RCC 7860 (cell line): ENCODE data around the gene NRAP.

ENCODE experiments used
- DNase-seq: peaks from one replicate; pipeline ENCODE4 v3.0.0-alpha.2; 2015; ENCODE audit warnings: low spot score
- FAIRE-seq: peaks from 2 replicates; lab custom pipeline; 2012; peaks lifted over from hg19 to GRCh38; lab: Jason Lieb, UNC

NRAP gene

DNA sequence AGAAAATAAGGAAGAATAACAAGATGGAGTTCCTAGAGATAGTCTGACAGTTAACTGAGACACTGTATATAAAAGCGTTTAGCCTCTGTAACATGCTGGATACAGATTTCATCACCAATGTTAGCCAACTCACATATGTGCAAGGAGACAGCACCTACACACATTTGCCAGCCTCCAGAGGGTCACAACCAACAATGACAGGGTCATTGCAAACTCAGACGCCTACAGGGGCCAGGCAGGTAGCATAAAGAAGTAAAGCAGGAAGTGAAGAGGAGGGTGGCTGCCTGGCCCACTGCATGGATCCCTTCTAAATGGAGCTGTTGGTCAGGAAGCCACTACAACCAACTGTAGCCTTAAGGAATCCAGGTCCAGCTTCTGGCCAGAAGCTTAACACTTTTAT lies 50.4 kb downstream of the NRAP start:
- no peak for DNase-seq
- no peak for FAIRE-seq

DNA sequence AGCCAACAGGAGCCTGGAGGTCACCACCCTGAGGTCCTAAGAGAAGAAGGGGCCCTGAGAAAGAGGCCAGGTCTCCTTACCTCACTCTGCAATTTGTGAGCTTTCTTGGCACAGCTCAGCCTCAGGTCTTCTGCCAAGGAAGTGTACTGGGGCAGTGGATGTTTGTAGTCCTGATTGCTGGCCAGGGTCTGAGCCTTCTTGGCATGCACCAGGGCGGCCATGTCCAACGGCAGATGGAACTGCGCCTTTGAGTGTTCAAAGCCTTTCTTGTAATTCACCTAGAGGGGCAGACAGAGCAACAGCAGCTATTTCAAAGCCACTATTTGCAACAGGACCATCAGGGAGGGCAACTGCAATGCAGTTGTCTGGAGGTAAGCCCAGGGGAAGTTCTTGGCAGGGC lies 51.7 kb downstream of the NRAP start:
- no peak for FAIRE-seq
- no peak for DNase-seq

DNA sequence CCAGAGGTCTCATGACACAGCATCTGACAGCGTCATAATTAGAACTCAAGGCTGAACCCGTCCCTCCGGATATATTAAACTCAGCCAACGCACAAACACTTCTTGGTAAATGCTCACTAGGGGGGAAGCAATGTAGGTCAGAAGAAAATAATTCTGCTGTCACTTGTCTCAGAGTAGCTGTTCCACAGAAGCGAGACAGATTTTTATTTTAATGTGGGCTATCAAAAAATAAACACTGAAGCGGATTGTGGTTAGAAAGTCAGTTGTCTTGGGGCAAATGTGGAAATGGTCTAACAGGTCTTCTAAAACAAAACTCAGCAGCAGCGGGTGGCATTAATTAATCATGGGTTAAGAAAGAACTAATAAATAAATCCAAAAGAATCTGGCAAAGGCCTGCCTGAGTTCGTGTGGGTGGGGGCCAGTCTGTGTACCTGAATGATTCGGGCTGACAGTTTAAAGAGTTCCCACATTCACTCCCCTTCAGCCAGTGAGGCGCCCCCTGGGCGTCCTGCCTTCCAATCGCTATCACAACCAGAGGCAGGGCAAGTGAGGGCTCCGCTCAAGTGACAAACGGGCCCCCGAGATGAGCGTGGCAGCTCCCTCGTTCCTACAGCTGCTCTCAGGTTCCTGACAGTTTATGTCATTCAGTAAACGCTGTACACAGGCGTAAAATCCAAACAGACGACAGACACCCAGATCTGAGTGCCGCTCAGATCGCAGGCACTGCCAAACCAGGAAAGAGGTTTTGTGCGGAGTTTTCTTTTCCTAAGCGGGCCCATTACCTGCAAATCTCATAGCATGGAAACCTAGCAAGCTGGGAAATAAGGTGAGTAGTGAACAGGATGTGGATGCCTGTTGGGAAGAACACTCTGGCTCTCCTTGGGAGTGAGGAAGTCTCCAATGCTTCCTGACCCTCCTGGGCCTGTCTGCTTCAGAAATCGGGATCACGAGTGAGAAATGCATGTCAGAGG lies 52.9 kb downstream of the NRAP start:
- no peak for DNase-seq

DNA sequence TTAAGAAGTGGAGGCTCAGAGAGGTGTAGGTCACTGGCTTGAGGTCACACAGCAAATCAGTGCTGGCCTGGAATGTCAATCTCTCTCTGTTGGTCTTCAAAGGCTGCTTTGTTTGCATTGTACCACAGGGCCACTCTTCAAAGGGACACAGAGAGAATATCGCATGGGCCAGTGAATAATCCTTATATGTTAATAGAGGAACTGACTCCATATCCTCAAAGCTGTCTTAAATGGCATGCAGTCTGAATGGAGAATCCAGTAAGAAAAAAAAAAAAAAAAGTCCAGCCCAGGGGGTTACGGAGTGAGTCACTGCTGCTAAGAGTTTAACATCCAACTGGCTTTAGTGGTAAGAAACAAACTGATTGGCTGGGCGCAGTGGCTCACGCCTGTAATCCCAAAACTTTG lies 54.1 kb downstream of the NRAP start:
- FAIRE-seq (no peak), DNase-seq (peak; percentile 12)

More for the DNA sequence above, 52.9 kb downstream of the NRAP start:
- no peak for FAIRE-seq

DNA sequence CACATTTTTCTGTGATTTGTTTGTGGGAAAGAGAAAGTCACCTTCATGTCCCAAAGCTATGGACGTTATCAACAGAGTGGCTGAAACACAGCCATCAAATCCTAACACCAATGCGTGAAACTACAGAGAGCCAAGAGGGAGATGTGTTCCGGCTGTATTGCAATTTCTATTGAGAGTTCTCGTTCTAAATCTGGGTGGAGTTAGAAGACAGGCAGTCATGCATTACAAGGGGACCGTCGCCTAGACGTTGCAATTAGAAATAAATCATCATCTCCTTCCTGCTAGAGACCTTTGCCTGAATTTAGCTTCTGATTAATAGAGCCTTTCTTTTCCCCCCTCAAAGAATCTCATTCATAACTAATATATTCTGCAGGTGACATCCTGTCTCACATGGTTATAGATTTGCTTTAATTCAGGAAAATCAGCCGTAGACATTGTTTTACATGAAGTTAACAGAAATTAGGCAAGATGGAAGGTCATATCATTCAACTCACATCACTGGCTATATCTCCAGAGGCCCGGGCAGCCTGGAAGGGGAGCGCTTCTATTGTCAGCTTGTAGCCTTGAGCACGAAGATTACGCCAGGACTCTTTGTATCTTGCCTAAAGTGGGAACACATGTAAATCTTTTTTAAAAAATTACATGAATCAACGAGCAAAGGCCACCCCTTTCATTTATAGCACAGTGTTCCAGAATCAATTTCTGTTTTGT lies 58.4 kb downstream of the NRAP start:
- DNase-seq (no peak), FAIRE-seq (no peak)

DNA sequence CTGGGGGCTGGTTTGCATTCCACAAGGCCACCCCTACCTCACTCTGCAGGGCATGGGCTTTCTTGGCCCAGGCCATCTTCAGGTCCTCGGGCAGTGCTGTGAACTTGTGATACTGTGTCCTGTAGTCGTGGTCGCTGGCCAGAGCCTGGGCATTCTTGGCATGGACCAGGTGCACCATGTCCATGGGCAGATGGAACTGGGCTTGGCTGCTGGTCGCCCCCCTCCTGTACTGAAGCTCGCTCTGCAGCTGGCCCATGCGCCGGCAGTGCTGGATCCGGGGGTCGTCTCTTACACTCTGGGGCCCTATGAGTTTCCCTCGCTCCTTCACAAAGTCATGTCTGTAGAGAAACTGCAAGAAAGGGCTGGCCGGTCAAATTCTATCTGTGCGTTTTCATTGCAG lies 59.3 kb downstream of the NRAP start:
- DNase-seq, result no peak
- FAIRE-seq, result no peak

DNA sequence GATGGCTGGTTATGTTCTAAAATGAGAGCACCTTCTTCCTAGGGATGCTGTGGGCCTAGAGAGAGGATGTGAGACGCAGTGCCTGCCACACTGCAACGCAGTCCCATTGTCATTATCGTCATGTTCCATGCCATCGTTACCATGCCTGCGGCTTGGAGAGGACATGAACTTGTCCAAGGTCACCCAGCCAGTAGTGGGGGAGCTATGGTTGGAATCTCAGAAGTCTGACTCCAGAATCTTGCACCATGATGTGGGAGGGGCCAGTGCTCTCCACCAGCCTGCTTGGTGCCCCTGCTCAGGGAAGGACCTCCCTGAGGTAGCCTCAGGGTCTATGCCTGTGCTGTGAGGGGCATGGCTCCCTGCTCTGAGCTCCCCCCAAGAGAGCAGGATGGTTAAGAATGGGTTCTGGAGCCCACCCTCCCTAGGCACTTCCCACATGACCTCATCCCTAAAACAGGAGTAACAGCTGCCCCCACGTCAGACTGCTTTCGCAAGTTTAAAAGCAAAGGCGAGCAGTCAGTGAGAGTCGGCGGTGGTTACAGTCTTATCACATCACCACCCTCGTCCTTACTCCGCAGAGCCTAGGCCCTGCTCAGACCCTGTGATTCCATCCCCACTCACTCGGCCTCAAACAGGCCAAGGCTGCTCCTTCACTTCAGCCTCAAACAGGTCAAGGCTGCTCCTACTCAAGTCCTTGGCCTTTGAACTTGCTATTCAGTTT lies 60.6 kb downstream of the NRAP start:
- FAIRE-seq (no peak), DNase-seq (no peak)

DNA sequence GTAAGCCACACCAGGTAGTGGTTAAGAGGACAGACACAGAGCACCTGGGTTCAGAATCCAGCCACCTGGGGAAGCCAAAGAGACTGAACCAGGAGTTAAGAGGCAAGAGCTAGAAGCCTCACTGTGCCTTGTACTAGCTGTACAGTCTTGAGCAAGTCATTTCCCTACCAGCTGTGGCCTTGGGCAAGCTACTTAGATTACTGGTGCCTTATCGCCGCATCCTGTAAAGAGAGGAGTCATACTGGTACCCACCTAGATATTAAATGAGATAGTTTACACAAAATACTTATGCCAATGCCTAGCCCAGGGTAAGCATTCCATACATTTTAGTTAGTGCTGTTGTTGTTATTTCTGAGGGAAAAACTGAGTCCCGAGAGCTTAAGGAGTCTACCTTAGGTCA lies 63.3 kb downstream of the NRAP start:
- DNase-seq, result no peak
- FAIRE-seq, result no peak

DNA sequence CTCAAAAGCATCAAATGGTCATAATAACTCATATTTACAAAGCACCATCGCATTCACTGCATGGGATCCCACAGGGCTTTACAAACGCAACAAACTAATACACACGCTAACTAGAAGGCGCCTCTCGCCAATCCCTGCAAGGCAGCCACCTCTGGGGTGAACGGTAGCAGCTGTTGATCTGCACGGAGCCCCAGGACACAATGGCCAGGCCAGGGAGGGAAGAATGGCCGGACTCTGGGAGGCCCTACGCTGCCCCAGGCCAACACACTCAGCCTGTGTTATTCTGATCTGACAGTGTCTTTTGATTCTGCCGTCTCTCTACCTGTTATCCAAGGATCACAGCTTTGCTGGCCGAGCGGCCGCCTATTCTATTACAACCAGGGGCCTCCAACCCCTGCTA lies 69.2 kb downstream of the NRAP start:
- no peak for DNase-seq
- no peak for FAIRE-seq

DNA sequence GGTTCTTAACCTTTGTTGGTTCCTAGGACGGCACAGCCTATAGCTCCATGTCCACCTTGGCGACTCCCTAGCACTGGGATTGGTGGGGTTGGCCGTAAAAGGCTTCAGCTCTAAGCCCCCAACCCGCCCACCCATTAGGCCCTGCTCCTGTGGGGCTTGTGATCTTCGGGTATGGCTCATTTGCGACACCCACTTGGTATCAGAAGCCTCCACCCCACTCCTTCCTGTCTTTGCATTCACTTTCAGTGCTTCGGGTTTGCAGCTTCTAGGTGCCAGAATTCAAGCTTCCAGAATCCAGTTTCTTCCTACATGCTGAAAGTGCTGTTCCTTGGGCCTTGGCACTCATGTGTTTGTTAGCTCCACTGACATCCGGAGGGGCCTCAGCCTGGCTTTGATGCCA lies 71.5 kb downstream of the NRAP start:
- FAIRE-seq (no peak), DNase-seq (no peak)

DNA sequence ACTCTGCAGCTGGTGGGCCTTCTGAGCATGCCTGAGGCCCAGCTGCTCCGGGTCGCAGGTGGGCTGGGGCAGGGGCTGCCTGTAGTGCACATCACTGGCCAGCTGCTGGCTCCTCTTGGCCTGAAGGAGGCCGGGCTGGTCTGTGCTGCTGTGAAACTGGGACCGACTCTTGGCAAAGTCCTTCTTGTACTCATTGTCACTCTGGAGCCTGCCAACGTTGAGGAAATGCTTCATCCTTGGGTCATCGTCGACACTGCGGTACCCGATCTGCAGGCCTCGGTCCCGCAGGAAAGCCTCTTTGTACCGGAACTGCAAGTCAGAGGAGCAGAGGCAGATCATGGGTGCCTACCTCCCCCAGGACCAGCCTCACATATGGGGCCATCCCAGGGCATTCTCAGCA lies 73.3 kb downstream of the NRAP start:
- FAIRE-seq (no peak), DNase-seq (no peak)

DNA sequence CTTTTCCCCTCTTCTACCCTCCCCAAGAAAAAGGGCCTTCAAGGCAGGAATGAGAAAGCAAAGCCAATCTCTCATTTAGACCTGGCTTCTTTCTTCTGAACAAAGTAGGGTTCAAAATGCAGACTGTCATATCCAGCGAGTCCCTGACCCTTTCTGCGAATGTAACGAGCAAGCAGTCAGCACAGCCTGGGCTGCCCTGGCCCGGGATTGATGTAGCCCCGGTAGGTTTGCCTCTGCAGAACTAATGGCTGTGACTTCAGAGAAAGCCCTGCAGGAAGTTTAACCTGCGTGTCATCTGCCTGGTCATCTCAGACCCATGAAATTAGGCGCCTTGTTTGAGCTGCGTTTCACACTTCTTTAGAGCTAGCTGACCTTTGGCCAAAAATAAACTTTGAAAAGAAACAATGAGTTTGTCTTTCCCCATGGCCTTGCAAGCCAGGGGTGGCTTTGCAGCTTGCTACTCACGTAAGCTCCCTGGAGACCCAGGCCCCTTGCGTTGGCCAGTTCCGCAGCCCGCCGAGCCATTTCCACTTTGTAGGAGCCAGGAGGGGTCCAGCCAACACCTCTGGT lies 74.6 kb downstream of the NRAP start:
- FAIRE-seq, result no peak
- no peak for DNase-seq

DNA sequence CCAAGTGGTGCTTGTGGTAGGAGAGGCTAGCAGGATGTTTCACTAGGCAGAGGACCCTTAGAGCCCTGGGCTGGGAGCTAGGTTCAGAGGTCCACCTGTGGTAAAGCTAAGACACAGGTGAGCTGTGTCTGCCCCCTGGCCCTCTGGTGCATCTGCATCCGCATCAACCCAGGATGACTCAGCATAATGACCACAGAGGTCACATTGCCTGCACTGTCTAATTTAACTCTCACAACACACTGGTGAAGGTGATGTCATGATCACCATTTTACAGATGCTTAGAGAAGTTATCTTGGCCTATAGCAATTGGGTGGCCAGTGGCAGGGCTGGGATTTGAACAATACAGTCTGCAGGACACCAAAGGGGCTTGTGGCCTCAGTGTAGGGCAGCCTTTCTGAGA lies 77.9 kb downstream of the NRAP start:
- DNase-seq (no peak), FAIRE-seq (no peak)

DNA sequence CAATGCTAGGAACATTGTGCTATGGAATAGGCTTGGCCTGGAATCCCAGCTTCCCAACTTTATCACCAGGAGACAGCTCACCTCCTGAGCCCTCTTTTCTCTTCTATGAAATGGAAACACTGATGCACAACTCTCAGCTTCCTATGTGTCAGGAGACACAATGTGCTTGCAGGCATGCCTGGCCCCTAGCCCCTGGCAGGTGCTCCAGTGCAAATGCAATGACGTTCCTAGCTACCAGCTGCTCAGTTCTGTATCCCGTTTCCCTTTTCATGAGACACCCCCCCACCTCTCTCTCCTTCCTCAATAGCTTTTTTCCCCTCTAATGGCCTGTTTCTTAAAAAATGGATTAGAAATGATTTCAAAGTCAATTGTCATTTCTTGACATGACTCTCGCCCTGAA lies 80.3 kb downstream of the NRAP start:
- no peak for DNase-seq
- FAIRE-seq, result no peak

DNA sequence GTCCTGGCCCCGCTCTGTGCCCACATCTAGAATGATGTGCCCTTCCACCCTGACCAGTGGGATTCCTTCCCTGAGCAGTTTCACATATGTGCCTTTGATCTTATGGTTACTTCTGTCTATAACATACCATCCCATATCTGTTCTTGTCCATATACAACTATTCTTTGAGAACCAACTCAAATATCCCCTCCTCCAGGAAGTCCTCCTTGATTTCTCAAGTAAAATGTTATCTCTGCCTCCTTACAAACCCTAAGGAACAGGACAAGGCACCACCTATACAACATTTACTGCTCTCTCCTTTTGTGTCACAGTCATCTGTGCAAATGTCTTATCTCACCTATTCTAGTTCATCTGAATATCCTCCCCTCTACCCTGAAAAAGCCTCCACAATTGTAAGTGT lies 82.7 kb downstream of the NRAP start:
- DNase-seq (no peak), FAIRE-seq (no peak)

DNA sequence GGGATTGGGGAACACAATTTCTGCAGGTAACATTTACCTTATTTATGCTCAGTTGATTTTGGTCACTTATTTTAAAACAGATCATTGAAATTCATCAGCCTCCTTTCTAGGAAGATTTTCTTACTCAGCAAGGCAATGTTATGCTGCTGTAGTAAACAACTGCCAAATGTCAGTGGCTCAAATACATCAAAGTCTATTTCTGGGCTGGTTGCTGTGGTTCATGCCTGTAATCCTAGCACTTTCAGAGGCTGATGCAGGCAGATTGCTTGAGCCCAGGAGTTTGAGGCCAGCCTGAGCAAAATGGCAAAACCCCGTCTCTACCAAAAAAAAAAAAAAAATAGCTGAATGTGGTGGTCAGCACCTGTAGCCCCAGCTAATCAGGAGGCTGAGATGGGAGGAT lies 85.1 kb downstream of the NRAP start:
- no peak for FAIRE-seq
- no peak for DNase-seq

DNA sequence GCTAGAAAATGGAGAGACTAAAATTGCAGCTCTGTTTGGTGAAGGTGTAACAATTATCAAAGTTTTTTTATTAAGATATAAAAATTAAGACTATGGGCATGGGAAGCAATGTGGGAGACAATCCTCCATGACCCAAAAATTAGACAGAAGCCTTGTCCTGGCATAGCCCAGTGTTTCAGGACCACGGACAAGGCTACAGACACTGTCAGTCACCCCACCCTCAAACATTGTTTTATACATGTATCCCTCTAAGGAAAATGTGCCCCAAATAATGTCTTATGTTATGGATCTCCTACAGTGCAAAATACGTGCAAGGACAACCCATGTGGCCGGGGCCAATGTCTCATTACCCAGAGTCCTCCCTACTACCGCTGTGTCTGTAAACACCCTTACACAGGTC lies 87.0 kb downstream of the NRAP start:
- no peak for FAIRE-seq

DNA sequence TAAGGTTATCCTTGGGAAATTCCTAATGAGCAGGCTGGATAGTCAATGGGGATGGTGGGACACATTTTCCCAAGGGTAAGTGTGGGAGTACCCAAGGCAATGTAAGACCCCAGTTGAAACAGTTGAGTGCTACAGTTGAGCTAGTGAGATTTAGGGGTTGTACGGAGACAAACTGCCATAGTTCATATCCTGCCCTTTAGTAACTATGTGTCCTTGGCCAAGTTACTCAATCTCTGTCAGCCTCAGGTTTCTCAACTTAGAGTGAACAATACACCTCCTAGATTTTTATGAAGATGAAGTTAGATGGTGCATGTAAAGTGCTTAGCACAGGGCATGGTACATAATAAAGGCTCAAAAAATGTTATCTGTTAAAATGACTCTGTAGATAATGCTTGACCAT lies 90.5 kb downstream of the NRAP start:
- DNase-seq (no peak), FAIRE-seq (no peak)

More for the DNA sequence above, 87.0 kb downstream of the NRAP start:
- no peak for DNase-seq

DNA sequence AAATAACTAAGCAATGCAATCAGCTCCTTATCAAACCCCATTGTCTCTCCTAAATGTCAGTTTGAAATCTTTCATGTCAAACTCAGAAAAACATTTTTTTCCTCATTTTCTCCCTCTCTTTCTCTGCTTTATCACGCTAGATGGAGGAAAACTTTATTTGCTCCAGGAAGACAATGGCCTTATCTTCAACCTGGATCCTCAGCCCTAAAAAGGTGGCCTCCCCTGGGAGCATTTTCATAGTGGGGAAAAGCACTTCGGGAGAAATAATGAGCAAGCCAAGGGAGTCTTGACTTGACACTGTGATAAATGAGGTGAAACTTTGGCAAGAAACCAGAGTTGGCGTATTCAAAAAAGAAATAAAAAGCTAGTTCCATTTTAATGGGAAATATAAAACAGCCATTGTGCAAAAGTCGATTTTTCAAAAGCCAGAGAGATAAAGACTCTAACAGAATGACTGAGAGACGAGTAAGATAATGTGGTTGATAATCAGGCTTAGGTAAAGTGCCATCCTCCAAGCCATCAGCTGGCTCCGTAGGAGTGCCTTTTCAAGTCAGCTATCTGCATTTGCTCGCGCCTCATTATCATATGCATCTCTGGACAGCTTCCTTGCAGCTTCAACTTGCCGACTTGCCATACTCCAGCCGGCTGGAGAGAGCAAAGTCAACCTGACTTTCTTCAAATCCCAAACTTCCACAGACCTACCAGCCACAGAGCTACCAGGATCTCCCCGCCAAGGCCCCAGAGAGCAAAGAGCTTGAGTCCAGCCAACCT lies 91.1 kb downstream of the NRAP start:
- FAIRE-seq (no peak), DNase-seq (no peak)

DNA sequence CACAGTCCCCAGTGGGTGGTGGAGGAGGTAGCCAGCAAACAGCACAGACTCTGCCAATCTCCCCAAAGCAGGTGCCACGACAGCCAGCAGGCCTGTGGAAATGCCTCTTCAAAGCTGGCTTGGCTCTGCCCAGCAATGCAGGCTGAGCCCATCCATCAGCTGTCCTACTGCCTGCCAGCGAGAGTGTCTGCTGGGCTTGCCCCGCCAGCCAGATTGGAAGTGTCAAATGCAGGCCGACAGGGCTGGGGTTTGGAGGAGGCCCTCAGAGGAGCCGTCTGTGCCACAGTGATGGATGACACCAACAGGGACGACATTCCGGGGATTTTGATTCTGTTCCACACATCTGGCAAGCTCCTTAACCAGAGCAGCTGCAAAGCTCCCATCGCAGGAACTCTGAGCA lies 94.3 kb downstream of the NRAP start:
- FAIRE-seq, result no peak
- no peak for DNase-seq
